Neural progenitor cell (in vitro differentiated cells): ENCODE results near the gene TSEN15. TPM values are rescaled to one million over a fixed set of nuclear protein-coding genes. Genes with fewer than 3 reads are reported as not detected.

Experiments
- DNase-seq: peaks from one replicate; pipeline ENCODE4 v3.0.0-alpha.2; 2016; ENCODE audit warnings: low spot score
- H2AFZ ChIP-seq: fragments of 200-600 bp; sonication (generic); replicated peaks from 2 replicates; pipeline ENCODE4 v1.6.1; 2016; ENCODE audit warnings: antibody characterized with exemption
- H3F3A ChIP-seq: fragments of 200-600 bp; sonication (generic); 2 replicates; pipeline ENCODE4 v1.6.1; 2016; ENCODE audit warnings: antibody characterized with exemption, low read depth
- H3K27ac ChIP-seq: fragments of 200-600 bp; sonication (generic); 2 replicates; pipeline ENCODE4 v1.5.1; 2016; ENCODE audit warnings: mild to moderate bottlenecking
- H3K27me3 ChIP-seq: fragments of 200-600 bp; sonication (generic); 2 replicates; pipeline ENCODE4 v1.6.1; 2016; ENCODE audit warnings: mild to moderate bottlenecking, moderate library complexity
- H3K36me3 ChIP-seq: fragments of 200-600 bp; sonication (generic); 2 replicates; pipeline ENCODE4 v1.5.1; 2016
- H3K4me1 ChIP-seq: fragments of 200-600 bp; sonication (generic); 2 replicates; pipeline ENCODE4 v1.6.1; 2016; ENCODE audit warnings: mixed run types
- H3K4me2 ChIP-seq: fragments of 200-600 bp; sonication (generic); 2 replicates; pipeline ENCODE4 v1.6.1; 2016
- H3K4me3 ChIP-seq: fragments of 200-600 bp; sonication (generic); 2 replicates; pipeline ENCODE4 v1.5.1; 2016
- H3K79me2 ChIP-seq: fragments of 200-600 bp; sonication (generic); 2 replicates; pipeline ENCODE4 v1.6.1; 2016; ENCODE audit warnings: low read depth
- H3K9ac ChIP-seq: fragments of 200-600 bp; sonication (generic); 2 replicates; pipeline ENCODE4 v1.6.1; 2016
- H3K9me3 ChIP-seq: fragments of 200-600 bp; sonication (generic); 2 replicates; pipeline ENCODE4 v1.5.1; 2016; ENCODE audit warnings: low read depth
- H4K20me1 ChIP-seq: fragments of 200-600 bp; sonication (generic); 2 replicates; pipeline ENCODE4 v1.6.1; 2016; ENCODE audit warnings: low read depth
- H3K27ac Mint-ChIP-seq: 3 replicates; pipeline ENCODE4 v1.8.0; 2021; ENCODE audit warnings: mixed read lengths
- H3K27me3 Mint-ChIP-seq: 2 replicates; pipeline ENCODE4 v1.8.0; 2022; ENCODE audit warnings: low read depth, mild to moderate bottlenecking, inconsistent platforms, moderate library complexity, mixed read lengths; ENCODE audit not compliant: insufficient read depth
- H3K36me3 Mint-ChIP-seq: 3 replicates; pipeline ENCODE4 v1.8.0; 2021; ENCODE audit warnings: mixed read lengths
- H3K4me1 Mint-ChIP-seq: 3 replicates; pipeline ENCODE4 v1.8.0; 2021; ENCODE audit warnings: mixed read lengths
- H3K4me3 Mint-ChIP-seq: 3 replicates; pipeline ENCODE4 v1.8.0; 2021; ENCODE audit warnings: mild to moderate bottlenecking, moderate library complexity, mixed read lengths
- H3K9me3 Mint-ChIP-seq: 3 replicates; pipeline ENCODE4 v1.8.0; 2020; ENCODE audit warnings: mixed read lengths
- EZH2 ChIP-seq: fragments of 200-600 bp; sonication (generic); IDR thresholded peaks from 2 replicates; pipeline ENCODE4 v1.6.1; 2017; ENCODE audit warnings: antibody characterized with exemption, mild to moderate bottlenecking, moderate library complexity
- EZH2phosphoT487 ChIP-seq: fragments of 200-600 bp; sonication (generic); IDR thresholded peaks from 2 replicates; pipeline ENCODE4 v1.6.1; 2017; ENCODE audit warnings: antibody characterized with exemption
- total RNA-seq: library from RNA; depleted of rRNA; stranded (reverse); fragments of >200 nt; gene quantifications from 2 replicates; pipeline ENCODE4 v1.2.3, GENCODE V29; 2015; ENCODE audit warnings: low replicate concordance
- TF ChIP-seq, protein P1 (sequence below): fragments of 200-600 bp; sonication (generic); IDR thresholded peaks from 2 replicates; pipeline ENCODE4 v1.5.1; 2017; ENCODE audit warnings: antibody characterized with exemption, mild to moderate bottlenecking

The TSEN15 gene
- total RNA-seq, 1 donor from 2014 or later, result 72.3 TPM

DNA sequence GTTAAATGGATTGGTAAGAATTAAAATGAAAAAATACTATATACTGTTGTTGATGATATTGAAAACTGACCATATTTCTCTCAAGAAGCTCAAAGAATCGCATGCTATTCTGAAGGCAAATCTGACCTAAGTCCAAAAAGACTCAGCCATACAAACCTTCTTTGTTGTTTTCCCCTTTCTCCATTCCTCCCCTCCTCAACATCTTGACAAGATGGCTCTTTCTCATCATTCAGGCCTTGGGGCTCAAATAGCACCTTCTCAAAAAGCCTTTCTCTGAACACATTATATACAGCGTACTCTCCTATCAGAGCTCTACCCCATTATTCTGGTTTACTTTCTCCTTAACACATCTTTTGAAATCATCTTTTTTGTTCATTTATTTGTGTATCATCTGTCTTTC is 31.2 kb upstream of the TSEN15 start:
- Mint-ChIP-seq H3K27ac (no peak overlapping the region), H3K4me3 (no peak overlapping the region), H3K36me3 (no peaks in the 10 kb centered on the region), H3K27me3 (no peaks in the 10 kb centered on the region), H3K9me3 (peaks cover 2% of the 10 kb centered on the region), H3K4me1 (peaks cover 54% of the 10 kb centered on the region)
- H3F3A ChIP-seq, result peaks cover 11% of the 10 kb centered on the region
- no peaks in the 10 kb centered on the region for H3K9me3 ChIP-seq
- H3K4me1 ChIP-seq, result peaks cover 25% of the 10 kb centered on the region
- no peaks in the 10 kb centered on the region for H4K20me1 ChIP-seq
- DNase-seq, result no peak
- H3K27ac ChIP-seq, result no peak overlapping the region
- H3K27me3 ChIP-seq, result no peaks in the 10 kb centered on the region
- no peaks in the 10 kb centered on the region for H3K79me2 ChIP-seq
- no peak overlapping the region for H3K4me3 ChIP-seq
- H3K9ac ChIP-seq, result no peak overlapping the region
- no peaks in the 10 kb centered on the region for H3K36me3 ChIP-seq
- no peak overlapping the region for H2AFZ ChIP-seq
- no peak overlapping the region for H3K4me2 ChIP-seq
- TF ChIP-seq EZH2, result no peak
- no peak for TF ChIP-seq EZH2phosphoT487

DNA sequence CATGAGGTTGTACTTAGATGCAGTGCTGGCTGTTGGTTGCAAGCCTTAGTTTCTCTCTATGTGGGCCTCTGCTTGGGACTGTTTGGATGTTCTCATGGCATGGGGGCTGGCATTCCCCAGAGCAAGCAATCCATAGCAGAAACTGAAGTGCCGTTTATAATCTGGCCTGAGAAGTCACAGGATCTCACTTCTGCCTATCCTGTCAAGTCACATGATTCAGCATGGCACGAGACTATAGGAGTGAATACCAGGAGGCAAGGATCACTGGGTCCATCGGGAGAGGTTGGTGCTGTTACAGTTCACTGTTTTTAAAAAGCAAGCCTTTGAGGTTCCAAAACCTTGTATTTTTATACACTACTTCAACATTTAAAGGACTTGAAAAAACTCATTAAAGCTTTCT is 30.7 kb upstream of the TSEN15 start:
- Mint-ChIP-seq H3K4me1 (peaks cover 59% of the 10 kb centered on the region), H3K27me3 (no peaks in the 10 kb centered on the region), H3K36me3 (no peaks in the 10 kb centered on the region), H3K27ac (no peak overlapping the region), H3K9me3 (no peaks in the 10 kb centered on the region), H3K4me3 (no peak overlapping the region)
- no peak for DNase-seq
- Histone ChIP-seq H3K27ac (no peak overlapping the region), H3F3A (peaks cover 11% of the 10 kb centered on the region), H3K9ac (no peak overlapping the region), H3K4me2 (no peak overlapping the region), H3K79me2 (no peaks in the 10 kb centered on the region), H3K4me1 (peaks cover 30% of the 10 kb centered on the region), H2AFZ (no peak overlapping the region), H4K20me1 (no peaks in the 10 kb centered on the region), H3K9me3 (no peaks in the 10 kb centered on the region), H3K27me3 (no peaks in the 10 kb centered on the region), H3K4me3 (no peak overlapping the region), H3K36me3 (no peaks in the 10 kb centered on the region)
- TF ChIP-seq EZH2phosphoT487 (no peak), EZH2 (no peak)
- TF ChIP-seq, protein P1, sequence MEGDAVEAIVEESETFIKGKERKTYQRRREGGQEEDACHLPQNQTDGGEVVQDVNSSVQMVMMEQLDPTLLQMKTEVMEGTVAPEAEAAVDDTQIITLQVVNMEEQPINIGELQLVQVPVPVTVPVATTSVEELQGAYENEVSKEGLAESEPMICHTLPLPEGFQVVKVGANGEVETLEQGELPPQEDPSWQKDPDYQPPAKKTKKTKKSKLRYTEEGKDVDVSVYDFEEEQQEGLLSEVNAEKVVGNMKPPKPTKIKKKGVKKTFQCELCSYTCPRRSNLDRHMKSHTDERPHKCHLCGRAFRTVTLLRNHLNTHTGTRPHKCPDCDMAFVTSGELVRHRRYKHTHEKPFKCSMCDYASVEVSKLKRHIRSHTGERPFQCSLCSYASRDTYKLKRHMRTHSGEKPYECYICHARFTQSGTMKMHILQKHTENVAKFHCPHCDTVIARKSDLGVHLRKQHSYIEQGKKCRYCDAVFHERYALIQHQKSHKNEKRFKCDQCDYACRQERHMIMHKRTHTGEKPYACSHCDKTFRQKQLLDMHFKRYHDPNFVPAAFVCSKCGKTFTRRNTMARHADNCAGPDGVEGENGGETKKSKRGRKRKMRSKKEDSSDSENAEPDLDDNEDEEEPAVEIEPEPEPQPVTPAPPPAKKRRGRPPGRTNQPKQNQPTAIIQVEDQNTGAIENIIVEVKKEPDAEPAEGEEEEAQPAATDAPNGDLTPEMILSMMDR, result no peak

DNA sequence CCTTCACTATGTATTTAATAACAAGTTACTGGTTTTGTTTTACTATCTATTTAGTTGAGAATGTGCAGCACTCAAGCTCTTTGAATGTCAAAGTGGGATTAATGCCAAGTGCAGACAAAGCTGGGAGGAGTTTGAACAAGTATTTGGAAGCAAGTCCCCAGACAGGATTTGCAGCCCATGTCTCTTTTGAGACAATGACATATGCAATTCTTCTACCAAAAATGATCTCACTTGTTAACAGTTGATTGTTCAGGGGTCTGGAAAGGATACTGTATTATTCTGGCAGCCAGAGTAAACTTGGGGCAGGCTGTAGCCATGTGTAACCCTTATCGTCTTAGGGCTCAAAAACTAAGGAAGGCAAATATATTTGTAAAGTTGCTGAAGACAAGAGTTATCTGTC is 29.8 kb upstream of the TSEN15 start:
- H3K36me3 ChIP-seq, result no peaks in the 10 kb centered on the region
- peaks cover 39% of the 10 kb centered on the region for H3K4me1 ChIP-seq
- H3K27me3 ChIP-seq, result no peaks in the 10 kb centered on the region
- Mint-ChIP-seq H3K9me3 (no peaks in the 10 kb centered on the region), H3K27ac (peak overlapping the region; percentile 30), H3K4me3 (no peak overlapping the region), H3K36me3 (no peaks in the 10 kb centered on the region), H3K27me3 (no peaks in the 10 kb centered on the region), H3K4me1 (peaks cover 68% of the 10 kb centered on the region)
- no peaks in the 10 kb centered on the region for H4K20me1 ChIP-seq
- H2AFZ ChIP-seq, result no peak overlapping the region
- H3K27ac ChIP-seq, result no peak overlapping the region
- H3K9ac ChIP-seq, result no peak overlapping the region
- no peaks in the 10 kb centered on the region for H3K79me2 ChIP-seq
- no peak for DNase-seq
- no peak overlapping the region for H3K4me2 ChIP-seq
- TF ChIP-seq EZH2 (no peak), EZH2phosphoT487 (no peak)
- TF ChIP-seq, protein P1, result no peak
- no peak overlapping the region for H3K4me3 ChIP-seq
- H3K9me3 ChIP-seq, result no peaks in the 10 kb centered on the region
- peaks cover 11% of the 10 kb centered on the region for H3F3A ChIP-seq

DNA sequence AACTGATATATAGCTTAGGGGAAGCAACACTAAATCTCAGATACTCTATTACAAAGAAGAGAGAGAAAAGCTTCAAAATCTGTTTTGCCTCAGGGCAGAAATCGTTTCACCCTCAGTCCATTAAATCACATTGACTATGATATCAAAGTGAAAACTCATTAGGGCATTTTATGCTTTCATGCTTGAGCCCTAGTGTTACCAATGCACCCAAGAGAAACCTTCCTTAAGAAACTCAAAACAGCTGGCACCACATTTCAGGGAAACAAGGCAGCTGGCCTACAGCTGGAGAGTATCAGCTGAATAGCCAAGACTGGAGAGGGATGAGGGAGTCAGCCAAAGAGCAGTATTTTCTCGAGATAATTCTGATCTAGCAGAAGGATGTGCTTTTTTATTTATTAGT is 28.9 kb upstream of the TSEN15 start:
- Mint-ChIP-seq H3K4me3 (no peak overlapping the region), H3K36me3 (no peaks in the 10 kb centered on the region), H3K27ac (peak overlapping the region; percentile 90), H3K4me1 (peaks cover 64% of the 10 kb centered on the region), H3K9me3 (no peaks in the 10 kb centered on the region), H3K27me3 (no peaks in the 10 kb centered on the region)
- DNase-seq, result no peak
- H4K20me1 ChIP-seq, result no peaks in the 10 kb centered on the region
- no peaks in the 10 kb centered on the region for H3K9me3 ChIP-seq
- peaks cover 45% of the 10 kb centered on the region for H3K4me1 ChIP-seq
- H3K27ac ChIP-seq, result no peak overlapping the region
- H3K27me3 ChIP-seq, result no peaks in the 10 kb centered on the region
- peaks cover 11% of the 10 kb centered on the region for H3F3A ChIP-seq
- H3K9ac ChIP-seq, result no peak overlapping the region
- no peaks in the 10 kb centered on the region for H3K36me3 ChIP-seq
- no peak for TF ChIP-seq EZH2
- TF ChIP-seq, protein P1, result no peak
- no peak overlapping the region for H3K4me2 ChIP-seq
- H3K79me2 ChIP-seq, result no peaks in the 10 kb centered on the region
- no peak overlapping the region for H3K4me3 ChIP-seq
- no peak overlapping the region for H2AFZ ChIP-seq
